Stimulated activated CD4-positive, alpha-beta T cell treated with anti-CD3 and anti-CD28 coated beads, Interleukin-4, amount 100 ng/mL, for 24 hours (primary cell): ENCODE results near the gene RHBDF2.

Source experiments
- DNase-seq: peaks from one replicate; pipeline ENCODE4 v3.0.0-alpha.2; 2020

The RHBDF2 gene

GRCh38 chr17:76432712-76433336, 68.4 kb downstream of the RHBDF2 start:
- no peak for DNase-seq

- no peak for DNase-seq
Measured at GRCh38 chr17:76432004-76432403, 69.2 kb downstream of the RHBDF2 start.

GRCh38 chr17:76431509-76431908, 69.7 kb downstream of the RHBDF2 start:
- no peak for DNase-seq

GRCh38 chr17:76428511-76428910, 72.7 kb downstream of the RHBDF2 start:
- DNase-seq, result no peak

GRCh38 chr17:76427501-76428231, 73.6 kb downstream of the RHBDF2 start:
- DNase-seq, result no peak

GRCh38 chr17:76426853-76427252, 74.4 kb downstream of the RHBDF2 start:
- DNase-seq, result no peak

GRCh38 chr17:76422860-76423259, 78.4 kb downstream of the RHBDF2 start:
- no peak for DNase-seq

GRCh38 chr17:76422406-76422805, 78.8 kb downstream of the RHBDF2 start:
- no peak for DNase-seq

GRCh38 chr17:76421044-76421407, 80.2 kb downstream of the RHBDF2 start:
- no peak for DNase-seq
